G401.6 (cell line): ENCODE data around the gene CNTNAP2.
"Not testable (repeated sequence)": the region's sequence is repeated elsewhere in the genome, so short reads cannot be mapped to it uniquely, and the experiment has no call there.

Experiments
- FAIRE-seq: peaks from 2 replicates; lab custom pipeline; 2012; peaks lifted over from hg19 to GRCh38; lab: Jason Lieb, UNC

The CNTNAP2 gene

DNA sequence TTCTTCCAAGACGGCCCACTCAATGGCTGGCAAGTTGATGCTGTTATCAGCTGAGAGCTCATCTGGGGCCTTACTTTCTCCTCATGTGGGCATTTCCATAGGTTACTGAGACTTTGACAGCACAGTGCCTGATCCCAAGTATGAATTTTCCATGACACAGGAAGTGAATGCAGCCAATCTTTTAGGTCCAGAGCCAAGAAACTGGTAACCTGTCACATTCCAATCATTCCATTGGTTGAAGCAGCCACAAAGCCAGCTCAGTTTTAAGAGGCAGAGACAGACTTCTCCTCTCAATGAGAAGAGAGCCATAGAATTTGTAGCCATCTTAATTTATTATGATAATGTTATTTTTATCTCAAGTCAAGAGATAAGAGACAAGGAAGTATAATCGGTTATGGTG lies 775.5 kb downstream of the CNTNAP2 start:
- no peak for FAIRE-seq

DNA sequence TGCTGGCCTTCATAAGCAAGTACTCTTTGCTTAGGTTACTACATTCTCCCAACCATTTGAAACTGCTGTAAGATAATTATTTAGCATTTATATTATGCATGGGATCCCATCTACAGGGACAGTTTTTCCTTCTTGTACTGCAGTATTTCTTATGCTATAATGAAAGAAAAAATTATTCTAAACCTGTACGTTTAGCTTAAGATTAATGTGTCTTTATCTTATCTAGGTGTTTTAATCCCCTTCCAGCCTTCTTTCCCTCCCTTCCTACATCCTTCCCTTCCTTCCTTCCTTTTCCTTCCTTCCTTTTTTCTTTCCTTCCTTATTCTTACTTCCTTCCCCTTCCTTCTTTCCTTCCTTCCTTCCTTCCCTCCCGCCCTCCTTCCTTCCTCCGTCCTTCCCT lies 778.3 kb downstream of the CNTNAP2 start:
- FAIRE-seq: no peak

DNA sequence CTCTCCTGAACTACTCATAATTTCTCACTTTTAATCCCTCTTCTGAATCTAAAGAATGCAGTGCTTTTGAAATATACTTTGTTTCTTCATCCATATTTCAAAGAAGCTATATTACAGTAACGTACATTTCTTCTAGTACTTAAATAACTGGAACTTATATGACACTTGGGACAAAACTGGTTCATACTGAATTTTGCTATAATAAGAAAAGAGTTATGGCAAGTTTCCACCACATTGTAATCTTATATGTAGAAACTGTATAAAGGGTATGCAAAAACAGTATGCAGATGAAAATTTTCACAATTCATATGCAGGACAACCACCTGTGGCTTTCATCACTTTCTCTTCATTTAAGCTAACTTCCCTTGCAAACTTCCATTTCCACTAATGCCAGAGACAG lies 785.7 kb downstream of the CNTNAP2 start:
- FAIRE-seq: no peak

DNA sequence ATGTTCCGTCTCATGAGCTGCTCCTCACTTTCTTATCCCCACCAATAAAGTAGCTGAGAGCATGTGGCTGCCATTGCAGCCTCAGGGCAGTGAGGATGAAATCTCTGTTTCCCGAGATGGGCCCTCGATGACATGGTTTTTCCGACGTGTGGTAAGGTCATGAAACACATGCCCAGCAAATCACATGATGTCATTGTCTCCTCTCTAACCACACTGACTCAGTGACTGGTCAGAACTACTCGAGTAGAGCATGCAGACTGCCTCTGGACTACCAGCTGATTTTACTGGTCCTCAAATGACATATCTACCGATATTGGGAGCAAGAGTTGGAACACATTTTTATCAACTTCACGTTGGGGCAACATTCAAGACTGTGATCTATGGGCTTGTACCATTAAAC lies 786.1 kb downstream of the CNTNAP2 start:
- FAIRE-seq: no peak

DNA sequence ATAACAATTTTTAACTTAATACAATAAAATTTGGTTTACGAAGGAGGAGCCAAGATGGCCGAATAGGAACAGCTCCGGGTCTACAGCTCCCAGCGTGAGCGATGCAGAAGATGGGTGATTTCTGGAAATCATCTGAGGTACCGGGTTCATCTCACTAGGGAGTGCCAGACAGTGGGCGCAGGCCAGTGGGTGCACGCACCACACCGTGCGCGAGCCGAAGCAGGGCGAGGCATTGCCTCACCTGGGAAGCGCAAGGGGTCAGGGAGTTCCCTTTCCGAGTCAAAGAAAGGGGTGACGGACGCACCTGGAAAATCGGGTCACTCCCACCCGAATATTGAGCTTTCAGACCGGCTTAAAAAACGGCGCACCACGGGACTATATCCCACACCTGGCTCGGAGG lies 789.1 kb downstream of the CNTNAP2 start:
- FAIRE-seq: not testable (repeated sequence)

DNA sequence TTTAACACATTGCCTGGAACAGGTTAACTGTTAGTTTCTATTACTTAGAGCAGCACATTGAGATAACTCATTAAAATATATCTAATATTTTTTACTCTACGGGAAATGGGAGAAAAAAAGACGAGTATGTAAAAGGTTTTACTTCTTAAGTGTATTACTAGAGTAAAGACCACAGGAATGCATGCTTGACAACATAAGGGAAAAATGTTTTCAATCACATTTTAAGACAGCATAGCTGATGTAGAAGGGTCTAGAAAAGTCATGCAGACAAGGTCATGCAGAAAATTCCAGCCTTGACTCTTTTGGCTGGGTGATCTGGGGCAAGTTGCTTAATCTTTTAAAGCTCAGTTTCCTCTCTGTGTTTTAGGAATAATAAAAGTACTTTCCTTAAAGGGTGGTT lies 806.2 kb downstream of the CNTNAP2 start:
- FAIRE-seq: no peak

DNA sequence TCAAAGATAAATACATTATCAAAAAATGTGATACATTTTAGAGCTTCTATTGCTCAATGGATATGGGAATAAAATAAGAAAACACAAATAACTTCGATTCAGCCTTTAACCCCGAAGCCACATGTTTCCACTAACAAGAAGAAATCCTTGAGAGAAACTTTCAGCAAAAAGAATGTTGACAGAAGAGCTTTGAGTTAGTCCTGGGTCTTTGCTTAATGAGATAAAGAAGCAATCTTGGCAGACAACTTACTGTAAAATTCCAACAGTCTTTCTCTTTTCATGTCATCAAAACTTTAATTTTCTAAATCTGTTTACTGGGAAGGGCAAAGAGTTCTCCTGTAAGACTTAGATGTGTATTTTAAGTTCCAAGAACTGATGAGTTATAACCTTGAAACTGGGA lies 810.2 kb downstream of the CNTNAP2 start:
- no peak for FAIRE-seq

DNA sequence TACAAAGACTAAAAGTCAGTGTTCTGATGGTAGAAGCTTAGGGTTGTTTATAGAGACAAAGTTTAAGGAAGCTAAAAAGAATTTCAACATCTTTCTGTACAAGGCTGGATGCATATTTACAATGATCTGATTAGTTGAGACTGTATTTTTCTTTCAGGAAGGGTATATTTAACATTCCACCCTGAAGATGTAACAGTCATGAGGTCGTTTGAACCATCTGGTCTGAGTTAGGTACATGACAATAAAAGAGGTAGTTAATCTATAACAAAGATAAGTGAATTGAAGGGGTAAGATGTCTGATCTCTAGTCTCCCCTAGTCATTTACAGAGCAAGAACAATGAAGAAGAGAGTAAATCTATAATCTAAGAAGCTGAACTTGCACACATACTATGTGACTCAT lies 821.2 kb downstream of the CNTNAP2 start:
- FAIRE-seq: no peak

DNA sequence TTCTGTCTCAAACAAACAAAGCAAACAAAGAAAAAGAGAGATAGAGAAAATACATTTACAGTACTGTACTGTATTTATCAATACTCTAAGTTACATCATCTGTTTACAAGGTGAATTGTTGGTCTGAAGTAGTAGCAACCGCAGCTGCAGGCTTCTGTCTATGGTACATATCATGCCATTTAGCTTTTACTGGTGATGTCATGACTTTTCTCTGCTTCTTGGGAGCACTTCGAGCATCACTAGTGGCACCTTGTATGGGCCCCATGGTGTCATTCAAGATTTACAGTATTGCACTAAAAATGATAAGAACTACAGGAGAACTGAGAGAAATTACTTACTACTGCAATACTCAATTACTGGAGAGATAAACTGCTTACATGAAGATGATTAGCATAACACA lies 826.9 kb downstream of the CNTNAP2 start:
- no peak for FAIRE-seq

DNA sequence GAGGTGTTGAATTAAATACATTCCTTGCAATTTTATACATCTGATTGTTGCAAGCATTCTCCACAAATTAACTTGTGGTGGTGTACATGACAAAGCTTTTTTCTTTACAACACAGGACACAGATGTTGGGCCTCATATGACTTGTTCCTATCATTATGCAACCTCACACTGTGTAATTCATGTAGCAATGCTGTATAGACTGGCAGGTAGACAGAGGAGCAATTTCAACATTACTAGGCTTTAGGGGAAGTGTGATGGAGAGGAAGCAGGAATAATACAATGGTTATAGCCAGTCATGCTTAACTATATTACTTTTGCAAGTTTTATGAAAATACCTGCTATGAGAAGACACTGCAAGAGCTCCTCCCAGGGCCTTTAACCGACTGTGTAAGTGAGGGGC lies 832.1 kb downstream of the CNTNAP2 start:
- FAIRE-seq: no peak

DNA sequence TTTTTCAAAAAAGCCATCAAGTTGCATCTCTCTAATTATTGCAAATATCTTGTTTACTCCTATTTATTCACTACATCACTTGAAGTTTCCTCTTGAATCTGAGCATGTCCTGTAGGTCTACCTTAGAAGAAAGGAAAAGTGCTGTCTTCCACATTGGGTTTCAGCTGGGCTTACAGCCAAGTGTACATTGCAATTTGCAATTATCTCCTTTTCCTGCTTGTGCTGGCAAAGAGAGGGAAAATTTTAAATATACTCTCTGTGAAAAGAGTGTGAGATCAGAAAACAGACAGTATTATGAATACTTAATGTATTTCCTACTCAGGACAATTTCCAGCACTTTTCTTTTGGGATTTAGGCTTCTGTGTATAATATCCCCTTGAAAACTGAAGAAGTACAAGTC lies 839.7 kb downstream of the CNTNAP2 start:
- no peak for FAIRE-seq

DNA sequence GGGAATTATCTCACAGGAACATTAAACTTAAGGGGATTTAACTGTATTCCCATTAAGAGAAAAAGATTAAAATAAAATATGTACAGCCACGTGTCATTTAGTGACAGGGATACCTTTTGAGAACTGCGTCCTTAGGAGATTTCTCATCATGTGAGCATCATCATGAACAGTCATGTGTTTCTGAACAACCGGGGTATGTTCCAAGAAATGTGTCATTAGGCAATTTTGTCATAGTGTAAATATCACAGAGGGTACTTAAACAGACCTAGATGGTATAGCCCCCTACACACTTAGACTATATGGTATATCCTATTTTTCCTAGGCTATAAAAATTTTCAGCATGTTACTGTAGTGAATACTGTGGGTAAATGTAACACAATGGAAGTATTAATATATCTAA lies 840.3 kb downstream of the CNTNAP2 start:
- no peak for FAIRE-seq

DNA sequence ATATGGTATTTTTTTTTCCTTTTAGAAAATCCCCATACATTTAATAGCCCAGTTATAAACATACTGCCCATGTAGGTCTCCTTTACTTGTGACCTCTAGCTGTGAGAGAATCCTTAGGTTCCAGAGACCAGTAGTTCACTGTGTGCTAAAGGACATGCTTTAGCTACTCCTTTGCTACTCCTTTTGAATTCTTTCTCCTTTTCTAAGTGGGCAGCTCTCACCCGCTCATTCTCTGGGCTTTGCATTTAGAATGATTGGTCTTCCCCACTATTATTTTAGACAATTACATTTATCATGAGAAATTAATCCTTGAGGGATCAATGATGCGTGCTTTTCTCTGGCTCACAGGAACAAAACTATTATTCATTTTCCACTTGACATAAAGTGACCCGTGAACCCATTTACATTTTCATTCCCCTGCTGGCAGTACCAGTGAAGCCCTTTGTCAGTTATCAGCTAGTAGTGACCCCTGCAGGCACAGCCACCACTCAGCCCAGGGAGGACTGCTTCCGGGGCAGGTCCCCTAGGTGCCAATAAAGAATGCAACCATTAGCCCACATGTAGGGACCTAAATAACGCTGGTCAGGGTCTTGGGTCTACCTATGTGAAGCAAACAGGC lies 844.3 kb downstream of the CNTNAP2 start:
- no peak for FAIRE-seq

DNA sequence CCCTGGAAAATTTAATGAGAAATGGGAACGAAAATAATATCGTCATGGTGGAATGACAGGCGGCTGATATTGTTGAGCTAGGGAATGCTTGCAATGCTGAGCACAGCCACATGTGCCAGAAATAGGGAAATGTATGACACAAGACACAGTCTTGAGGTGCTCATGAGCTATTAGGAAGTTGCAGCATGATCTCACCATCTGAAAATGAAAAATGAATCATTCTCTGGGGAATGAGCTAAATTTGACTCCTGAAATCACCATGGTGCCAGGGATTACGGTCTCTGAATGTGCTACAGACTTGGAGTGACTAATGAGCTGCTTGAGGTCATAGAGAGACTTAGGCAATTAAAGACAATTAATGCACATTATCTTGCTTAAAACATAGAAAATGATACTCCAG lies 845.0 kb downstream of the CNTNAP2 start:
- FAIRE-seq: no peak

DNA sequence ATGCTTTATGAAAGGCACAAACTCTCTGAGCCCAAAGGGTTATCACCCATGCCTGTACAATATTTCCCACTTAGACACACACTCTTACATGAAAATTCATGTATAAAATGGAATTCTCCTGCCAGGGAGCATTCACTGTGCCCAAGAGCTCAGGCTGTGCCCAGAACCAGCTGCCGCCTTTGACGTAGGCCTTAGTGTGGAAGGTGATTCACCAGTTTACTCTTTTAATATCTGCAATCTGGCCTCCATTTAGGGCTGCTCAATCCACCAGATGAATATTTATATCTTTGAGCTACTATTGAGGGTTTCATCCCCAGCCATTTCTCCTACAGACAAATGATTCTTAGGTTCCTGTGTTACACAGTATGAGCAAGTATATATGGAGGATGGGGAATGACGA lies 849.7 kb downstream of the CNTNAP2 start:
- FAIRE-seq: no peak

DNA sequence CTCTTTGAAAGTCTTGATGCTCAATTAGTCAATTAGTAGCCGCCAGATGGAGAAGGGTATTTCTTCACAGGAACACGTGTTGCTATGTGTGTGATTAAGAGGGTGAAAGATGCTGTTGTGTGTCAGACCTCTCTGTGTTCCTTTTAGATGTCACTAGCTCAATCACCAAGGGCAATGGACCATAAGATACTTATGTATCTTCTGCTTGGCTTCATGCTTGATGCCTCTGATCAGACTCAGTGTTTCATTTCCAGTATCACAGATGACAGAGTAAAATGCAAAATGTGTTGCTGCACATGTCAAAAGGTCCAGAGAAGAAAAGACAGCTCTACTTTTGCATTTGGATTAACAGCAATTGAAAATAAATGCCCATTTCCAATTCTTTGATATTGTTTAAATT lies 865.9 kb downstream of the CNTNAP2 start:
- no peak for FAIRE-seq

DNA sequence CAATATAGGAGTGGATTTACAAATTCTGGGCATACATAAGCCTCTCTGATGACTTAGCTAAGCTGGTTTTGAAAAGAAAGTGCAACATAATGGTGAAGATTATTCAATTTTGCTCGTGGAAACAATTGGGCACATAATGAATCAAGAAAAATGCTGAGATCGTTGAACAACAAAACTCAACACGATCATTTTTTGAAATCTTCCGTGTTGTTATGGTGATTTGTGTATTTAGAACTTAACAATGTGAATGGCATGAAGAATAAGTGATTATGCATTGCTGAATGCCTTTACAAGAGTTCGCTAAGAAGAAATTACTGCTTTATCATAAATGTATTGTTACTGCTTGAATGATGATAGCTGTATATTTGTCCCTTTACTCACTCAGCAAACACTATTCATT lies 875.0 kb downstream of the CNTNAP2 start:
- no peak for FAIRE-seq

DNA sequence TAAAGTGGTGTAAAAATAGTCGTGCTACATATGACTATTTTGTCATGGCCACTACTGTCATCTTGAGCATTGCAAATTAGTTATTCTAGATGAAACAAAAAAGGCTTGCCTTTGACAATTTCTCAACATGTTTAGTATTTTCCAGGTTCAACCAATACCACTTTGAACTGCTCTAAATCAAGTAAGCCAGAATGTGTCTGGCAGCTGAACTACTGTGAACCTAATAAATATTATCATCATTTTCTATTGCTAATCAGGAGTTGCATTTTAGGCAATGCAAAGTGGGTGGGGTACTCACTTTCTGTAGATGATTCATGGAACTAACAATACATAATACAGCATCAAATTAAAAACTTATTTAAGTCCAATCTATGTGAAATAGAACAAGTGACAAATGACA lies 877.2 kb downstream of the CNTNAP2 start:
- no peak for FAIRE-seq

DNA sequence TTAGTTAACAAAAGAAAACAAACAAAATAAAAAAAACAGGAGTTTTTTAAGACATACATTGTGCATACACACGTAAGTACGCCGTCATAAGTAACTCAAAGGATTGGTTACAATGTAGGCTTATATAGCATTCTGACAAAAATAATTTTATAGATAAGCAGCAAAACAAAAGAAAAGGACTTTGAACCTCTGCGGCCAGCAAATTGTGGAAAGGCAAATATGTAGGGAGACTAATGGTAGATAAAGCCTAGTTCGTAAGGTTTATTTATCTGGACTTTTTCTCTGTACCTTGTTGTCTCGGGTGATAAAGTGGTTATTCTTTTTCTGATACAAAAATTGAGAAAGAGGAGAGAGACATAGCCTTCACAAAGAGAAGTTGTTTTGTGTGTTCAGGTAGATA lies 891.9 kb downstream of the CNTNAP2 start:
- FAIRE-seq: no peak

DNA sequence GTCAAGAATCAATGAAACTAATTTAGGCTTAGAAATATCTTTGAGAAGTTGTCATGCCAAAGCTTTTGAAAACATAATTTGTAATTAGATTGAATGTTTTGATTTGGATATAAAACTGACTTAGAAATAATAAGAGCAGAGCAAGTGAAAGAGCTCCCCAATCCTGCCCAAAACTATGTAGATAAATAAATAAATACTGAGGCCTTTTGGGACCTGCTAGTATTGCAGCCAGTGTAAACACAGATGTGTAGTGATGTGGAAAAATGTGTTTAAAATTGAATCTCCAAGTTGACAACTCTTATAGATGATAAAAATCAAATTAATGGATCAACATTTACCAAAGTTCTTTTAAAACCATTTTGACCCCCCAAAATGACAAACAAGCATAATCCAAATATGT lies 896.1 kb downstream of the CNTNAP2 start:
- FAIRE-seq: no peak

DNA sequence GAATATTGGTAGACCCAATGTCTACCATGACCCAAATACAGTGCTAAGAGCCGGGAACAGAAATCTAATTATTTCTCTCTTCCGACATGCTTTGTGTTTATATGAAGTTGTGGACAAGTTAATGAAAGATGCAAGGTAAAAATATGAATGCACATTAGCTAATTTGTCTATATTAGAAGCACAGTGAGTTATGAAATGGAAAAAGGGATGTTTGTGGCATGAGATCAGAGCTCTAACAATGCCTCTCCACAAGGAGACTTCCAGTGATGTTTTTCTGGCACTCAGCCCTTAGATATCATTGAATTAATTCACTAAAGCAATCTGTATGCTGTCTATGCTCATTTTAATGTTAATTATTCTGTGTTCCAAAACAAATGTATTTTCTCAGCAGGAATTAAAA lies 897.2 kb downstream of the CNTNAP2 start:
- FAIRE-seq: no peak

DNA sequence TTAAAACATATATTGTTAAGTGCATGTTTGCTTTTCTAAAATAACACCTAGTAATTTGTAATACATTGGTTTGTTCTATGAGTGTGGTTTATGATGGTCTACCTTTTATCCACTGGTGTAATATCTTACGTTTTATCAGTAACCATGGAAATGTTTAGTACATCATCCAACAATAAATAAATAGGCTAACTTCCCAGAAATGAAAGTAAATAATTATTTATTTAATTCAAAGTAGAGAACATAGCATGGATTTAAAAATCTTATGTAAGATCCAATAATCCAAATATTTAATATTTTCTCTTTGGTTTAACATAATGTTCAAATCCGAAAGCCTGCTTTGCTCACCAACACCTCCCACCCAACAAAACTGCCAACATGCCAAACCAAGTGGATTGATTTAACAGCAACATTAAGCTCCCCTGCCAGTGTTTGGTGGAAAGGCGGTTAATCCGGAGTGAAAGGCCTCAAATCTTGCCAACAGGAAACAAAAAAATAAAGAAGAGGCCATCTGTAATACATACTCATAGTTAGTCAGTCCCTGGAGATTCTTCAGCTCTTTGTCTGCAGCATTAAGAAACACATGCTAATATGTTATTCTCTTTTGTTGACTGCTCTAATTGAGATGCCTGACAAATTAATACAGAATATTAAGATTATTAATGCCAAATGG lies 897.8 kb downstream of the CNTNAP2 start:
- no peak for FAIRE-seq

DNA sequence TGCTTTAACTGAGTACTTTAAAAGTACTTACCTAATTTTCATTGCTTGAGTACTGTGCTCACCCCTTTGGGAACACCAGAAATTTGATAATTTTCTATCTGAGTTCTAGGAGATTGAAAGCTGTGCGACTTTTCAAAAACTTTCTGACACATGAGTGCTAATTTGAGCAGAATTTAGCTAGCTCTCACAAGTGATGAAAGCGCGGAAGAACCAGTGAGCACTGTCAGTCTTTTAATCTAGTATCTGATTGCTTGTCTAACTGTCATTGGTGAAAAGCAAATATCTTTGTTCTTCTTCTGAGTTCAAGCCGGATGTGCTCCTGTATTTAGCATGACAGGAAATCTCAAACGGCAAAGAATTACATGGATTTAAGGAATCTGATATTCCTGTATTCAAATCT lies 899.4 kb downstream of the CNTNAP2 start:
- no peak for FAIRE-seq

DNA sequence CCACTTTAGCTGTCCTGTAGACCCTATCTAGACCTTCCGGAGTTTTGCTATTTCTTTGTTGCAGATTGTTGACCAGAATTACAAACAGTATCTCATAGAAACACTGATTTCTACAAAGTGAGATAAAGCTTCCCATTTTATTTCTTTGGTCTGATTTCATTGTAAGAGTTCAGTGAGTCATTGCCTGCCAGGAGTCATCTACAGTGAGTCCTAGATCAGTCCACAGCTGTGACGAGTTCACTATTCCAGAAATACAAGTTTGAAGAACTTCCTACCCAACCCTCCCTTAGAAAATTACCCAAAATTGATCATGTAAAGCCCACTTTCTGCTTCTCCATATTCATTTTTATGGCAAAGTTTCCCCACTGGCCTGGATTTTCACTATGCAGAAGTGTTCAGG lies 905.5 kb downstream of the CNTNAP2 start:
- no peak for FAIRE-seq

DNA sequence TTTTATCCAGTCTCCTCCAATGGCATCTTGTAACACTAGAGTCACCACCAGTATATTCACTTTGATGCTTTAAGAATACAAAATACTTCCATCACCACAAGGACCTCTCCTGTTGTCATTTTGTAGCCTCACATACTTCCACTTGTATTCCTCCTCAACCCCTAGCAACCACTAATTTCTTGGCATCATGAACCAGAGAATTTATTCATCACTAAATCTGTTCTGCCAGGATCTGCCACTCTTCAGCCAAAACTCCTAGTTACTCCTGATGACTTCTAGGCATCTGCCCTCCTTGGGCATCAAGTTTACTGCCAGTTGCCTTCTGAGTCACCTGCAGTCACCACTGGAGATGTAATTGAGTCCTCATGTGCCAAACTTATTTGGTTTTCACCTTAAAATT lies 906.8 kb downstream of the CNTNAP2 start:
- FAIRE-seq: no peak
